GM19099 (cell line): ENCODE results near the gene CCDC86.

Experiments
- POLR2A ChIP-seq: IDR thresholded peaks from 3 replicates; pipeline ENCODE4 v1.6.1; 2011; ENCODE audit warnings: low read depth; ENCODE audit not compliant: insufficient read length; ENCODE audit errors: extremely low read depth

Gene CCDC86

GRCh38 chr11:60870733-60871377 lies 28.9 kb downstream of the CCDC86 start:
- TF ChIP-seq POLR2A, result no peak

GRCh38 chr11:60871378-60872061 lies 29.6 kb downstream of the CCDC86 start:
- no peak for TF ChIP-seq POLR2A

- no peak for TF ChIP-seq POLR2A
Measured at GRCh38 chr11:60872124-60872960, 30.4 kb downstream of the CCDC86 start.

GRCh38 chr11:60872961-60873524 lies 31.1 kb downstream of the CCDC86 start:
- TF ChIP-seq POLR2A, result no peak

- TF ChIP-seq POLR2A, result no peak
Measured at GRCh38 chr11:60873533-60873932, 31.6 kb downstream of the CCDC86 start.

- no peak for TF ChIP-seq POLR2A
Measured at GRCh38 chr11:60874421-60875365, 32.8 kb downstream of the CCDC86 start.

- TF ChIP-seq POLR2A, result no peak
Measured at GRCh38 chr11:60875366-60876167, 33.7 kb downstream of the CCDC86 start.

GRCh38 chr11:60876168-60876485 lies 34.2 kb downstream of the CCDC86 start:
- TF ChIP-seq POLR2A, result no peak

GRCh38 chr11:60878245-60879101 lies 36.6 kb downstream of the CCDC86 start:
- TF ChIP-seq POLR2A, result no peak

- no peak for TF ChIP-seq POLR2A
Measured at GRCh38 chr11:60879104-60879503, 37.2 kb downstream of the CCDC86 start.

- no peak for TF ChIP-seq POLR2A
Measured at GRCh38 chr11:60879971-60880588, 38.2 kb downstream of the CCDC86 start.

- no peak for TF ChIP-seq POLR2A
Measured at GRCh38 chr11:60880643-60881282, 38.9 kb downstream of the CCDC86 start.
